ACC112 (cell line): ENCODE results near the gene LRP1.

Experiments used
- H2AFZ ChIP-seq: fragments of 200-600 bp; sonication (generic); one replicate; pipeline ENCODE4 v1.6.0; 2017; ENCODE audit warnings: antibody characterized with exemption, low read length; ENCODE audit not compliant: unreplicated experiment
- H3K27ac ChIP-seq: fragments of 200-600 bp; sonication (generic); 2 replicates; pipeline ENCODE4 v1.5.1; 2014; ENCODE audit warnings: low read depth, mild to moderate bottlenecking, antibody characterized with exemption, low read length, moderate library complexity
- H3K27me3 ChIP-seq: fragments of 200-600 bp; sonication (generic); 2 replicates; pipeline ENCODE4 v1.6.1; 2014; ENCODE audit warnings: mild to moderate bottlenecking, antibody characterized with exemption, low read length, moderate library complexity, mixed read lengths; ENCODE audit not compliant: insufficient read depth
- H3K36me3 ChIP-seq: fragments of 200-600 bp; sonication (generic); 2 replicates; pipeline ENCODE4 v1.6.1; 2016; ENCODE audit warnings: mild to moderate bottlenecking, antibody characterized with exemption, low read length, moderate library complexity, mixed read lengths; ENCODE audit not compliant: insufficient read depth
- H3K4me1 ChIP-seq: fragments of 200-600 bp; sonication (generic); one replicate; pipeline ENCODE4 v1.6.1; 2016; ENCODE audit warnings: low read length, mixed read lengths; ENCODE audit not compliant: insufficient read depth, unreplicated experiment, control insufficient read depth
- H3K4me3 ChIP-seq: fragments of 200-600 bp; sonication (generic); 2 replicates; pipeline ENCODE4 v1.5.1; 2014; ENCODE audit warnings: mild to moderate bottlenecking, low read depth, low read length
- H3K79me2 ChIP-seq: fragments of 200-600 bp; sonication (generic); one replicate; pipeline ENCODE4 v1.6.0; 2016; ENCODE audit warnings: low read length; ENCODE audit not compliant: control insufficient read depth, unreplicated experiment, insufficient read depth

LRP1 gene

GRCh38 chr12:57205186-57205585, 76.9 kb downstream of the LRP1 start:
- Histone ChIP-seq H3K36me3 (peaks cover 19% of the 10 kb centered on the region; the same call in 1 of the 2 replicates), H3K4me3 (no peak overlapping the region), H3K27me3 (no peaks in the 10 kb centered on the region), H2AFZ (no peak overlapping the region), H3K79me2 (no peaks in the 10 kb centered on the region), H3K4me1 (no peaks in the 10 kb centered on the region), H3K27ac (no peak overlapping the region)

- no peak overlapping the region for H2AFZ ChIP-seq
- peaks cover 19% of the 10 kb centered on the region; the same call in 1 of the 2 replicates for H3K36me3 ChIP-seq
- no peaks in the 10 kb centered on the region for H3K27me3 ChIP-seq
- H3K4me3 ChIP-seq: no peak overlapping the region
- H3K79me2 ChIP-seq: no peaks in the 10 kb centered on the region
- no peak overlapping the region for H3K27ac ChIP-seq
- no peaks in the 10 kb centered on the region for H3K4me1 ChIP-seq
These were observed 77.6 kb downstream of the LRP1 start for GRCh38 chr12:57205931-57206330.

- H2AFZ ChIP-seq: no peak overlapping the region
- peaks cover 8% of the 10 kb centered on the region; the same call in 1 of the 2 replicates for H3K36me3 ChIP-seq
- no peak overlapping the region for H3K4me3 ChIP-seq
- H3K79me2 ChIP-seq: no peaks in the 10 kb centered on the region
- H3K27ac ChIP-seq: no peak overlapping the region
- no peaks in the 10 kb centered on the region for H3K27me3 ChIP-seq
- H3K4me1 ChIP-seq: peaks cover 5% of the 10 kb centered on the region
These were observed 79.7 kb downstream of the LRP1 start for GRCh38 chr12:57207731-57208630.

DNA sequence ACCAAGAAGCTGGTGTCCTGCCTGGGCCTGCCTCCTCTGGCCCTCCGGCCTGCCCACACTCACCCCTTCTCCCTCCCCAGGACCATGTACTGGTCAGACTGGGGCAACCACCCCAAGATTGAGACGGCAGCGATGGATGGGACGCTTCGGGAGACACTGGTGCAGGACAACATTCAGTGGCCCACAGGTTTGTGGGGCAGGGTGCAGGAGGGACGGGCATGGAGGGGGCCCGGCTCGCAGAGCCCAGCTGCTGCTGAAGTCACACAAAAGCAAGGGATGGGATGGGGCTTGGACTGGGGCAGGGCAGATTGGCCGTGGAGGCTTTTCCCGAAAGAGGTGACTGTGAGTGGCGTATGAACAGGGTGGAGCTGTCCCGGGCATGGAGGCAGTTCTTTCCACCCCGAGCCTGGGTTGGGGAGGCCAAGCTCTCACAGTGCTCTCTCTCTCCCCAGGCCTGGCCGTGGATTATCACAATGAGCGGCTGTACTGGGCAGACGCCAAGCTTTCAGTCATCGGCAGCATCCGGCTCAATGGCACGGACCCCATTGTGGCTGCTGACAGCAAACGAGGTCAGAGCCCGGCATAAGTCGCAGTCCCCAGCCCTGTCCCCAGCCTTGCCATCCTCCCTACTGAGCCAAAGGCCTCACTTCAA, 80.5 kb downstream of the LRP1 start:
- no peak overlapping the region for H2AFZ ChIP-seq

GRCh38 chr12:57209916-57210315, 81.6 kb downstream of the LRP1 start:
- no peak overlapping the region for H2AFZ ChIP-seq
- H3K4me1 ChIP-seq: peaks cover 11% of the 10 kb centered on the region
- H3K27ac ChIP-seq: no peak overlapping the region
- H3K79me2 ChIP-seq: no peaks in the 10 kb centered on the region
- H3K36me3 ChIP-seq: no peaks in the 10 kb centered on the region
- H3K4me3 ChIP-seq: no peak overlapping the region
- no peaks in the 10 kb centered on the region for H3K27me3 ChIP-seq

More for the DNA sequence above, 80.5 kb downstream of the LRP1 start:
- Histone ChIP-seq H3K79me2 (no peaks in the 10 kb centered on the region), H3K27ac (no peak overlapping the region), H3K36me3 (peaks cover 5% of the 10 kb centered on the region; the same call in 1 of the 2 replicates), H3K4me1 (peaks cover 10% of the 10 kb centered on the region), H3K4me3 (no peak overlapping the region), H3K27me3 (no peaks in the 10 kb centered on the region)

- H3K79me2 ChIP-seq: no peaks in the 10 kb centered on the region
These were observed 82.2 kb downstream of the LRP1 start for GRCh38 chr12:57210461-57210860.

GRCh38 chr12:57210926-57211692, 82.8 kb downstream of the LRP1 start:
- no peak overlapping the region for H2AFZ ChIP-seq
- no peak overlapping the region for H3K4me3 ChIP-seq
- H3K27ac ChIP-seq: no peak overlapping the region
- H3K79me2 ChIP-seq: no peaks in the 10 kb centered on the region
- H3K4me1 ChIP-seq: peaks cover 11% of the 10 kb centered on the region
- H3K27me3 ChIP-seq: no peaks in the 10 kb centered on the region
- H3K36me3 ChIP-seq: no peaks in the 10 kb centered on the region

More at GRCh38 chr12:57210461-57210860, 82.2 kb downstream of the LRP1 start:
- peaks cover 11% of the 10 kb centered on the region for H3K4me1 ChIP-seq
- H3K36me3 ChIP-seq: no peaks in the 10 kb centered on the region
- H3K27ac ChIP-seq: no peak overlapping the region
- H2AFZ ChIP-seq: no peak overlapping the region
- no peaks in the 10 kb centered on the region for H3K27me3 ChIP-seq
- H3K4me3 ChIP-seq: no peak overlapping the region

DNA sequence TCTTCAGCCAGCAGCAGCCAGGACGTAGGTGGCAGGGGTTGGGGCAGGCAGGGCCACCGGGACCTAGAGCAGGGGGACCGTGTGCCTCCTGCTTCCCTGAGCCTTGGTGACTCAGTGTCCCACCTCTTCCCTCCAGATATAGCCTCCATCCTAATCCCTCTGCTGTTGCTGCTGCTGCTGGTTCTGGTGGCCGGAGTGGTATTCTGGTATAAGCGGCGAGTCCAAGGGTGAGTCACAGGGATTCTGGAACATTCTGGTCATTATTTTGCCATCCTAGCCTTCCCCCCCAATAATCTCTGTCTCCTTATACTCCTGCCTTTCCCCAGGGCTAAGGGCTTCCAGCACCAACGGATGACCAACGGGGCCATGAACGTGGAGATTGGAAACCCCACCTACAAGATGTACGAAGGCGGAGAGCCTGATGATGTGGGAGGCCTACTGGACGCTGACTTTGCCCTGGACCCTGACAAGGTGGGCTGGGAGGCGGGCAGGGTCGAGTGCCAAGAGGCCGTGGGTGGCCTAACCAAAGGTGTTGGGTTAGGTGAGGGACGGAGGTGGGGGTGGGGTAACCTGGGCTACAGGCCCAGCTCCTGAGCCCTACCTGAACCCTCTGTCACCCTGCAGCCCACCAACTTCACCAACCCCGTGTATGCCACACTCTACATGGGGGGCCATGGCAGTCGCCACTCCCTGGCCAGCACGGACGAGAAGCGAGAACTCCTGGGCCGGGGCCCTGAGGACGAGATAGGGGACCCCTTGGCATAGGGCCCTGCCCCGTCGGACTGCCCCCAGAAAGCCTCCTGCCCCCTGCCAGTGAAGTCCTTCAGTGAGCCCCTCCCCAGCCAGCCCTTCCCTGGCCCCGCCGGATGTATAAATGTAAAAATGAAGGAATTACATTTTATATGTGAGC, 83.8 kb downstream of the LRP1 start:
- Histone ChIP-seq H3K36me3 (no peaks in the 10 kb centered on the region), H3K4me1 (peaks cover 11% of the 10 kb centered on the region), H3K79me2 (no peaks in the 10 kb centered on the region), H2AFZ (no peak overlapping the region), H3K27ac (no peak overlapping the region), H3K4me3 (no peak overlapping the region), H3K27me3 (peaks cover under 1% of the 10 kb centered on the region)

- no peak overlapping the region for H3K4me3 ChIP-seq
- H2AFZ ChIP-seq: no peak overlapping the region
- H3K27me3 ChIP-seq: peaks cover 7% of the 10 kb centered on the region
- H3K27ac ChIP-seq: peak overlapping the region; percentile 8; the same call in 1 of the 2 replicates
- H3K79me2 ChIP-seq: no peaks in the 10 kb centered on the region
- H3K36me3 ChIP-seq: no peaks in the 10 kb centered on the region
- peaks cover 13% of the 10 kb centered on the region for H3K4me1 ChIP-seq
These were observed 84.4 kb downstream of the LRP1 start for GRCh38 chr12:57212701-57213057.
